Measurements from ENCODE around the gene ANKRD24. TPM values are rescaled to one million over a fixed set of nuclear protein-coding genes. Genes with fewer than 3 reads are reported as not detected.
A peak's percentile ranks its signal among the peaks of the same experiment; 100 is the strongest.
"Not testable (repeated sequence)": the region's sequence is repeated elsewhere in the genome, so short reads cannot be mapped to it uniquely, and the experiment has no call there.

ANKRD24 gene
- total RNA-seq (2021) (10.9 and 12.2 TPM in 2 replicates), Bru-seq, nascent RNA (percentile 45 among the genes with signal in this experiment), BruChase-seq, experiment 1, labeled RNA remaining after a 2-hour chase (percentile 51 among the genes with signal in this experiment), BruChase-seq, experiment 2, labeled RNA remaining after a 6-hour chase (percentile 70 among the genes with signal in this experiment)
- long read RNA-seq, partial matches to known transcripts, result 15 of 22 reads
- long read RNA-seq, other reads (novel, unspliced or antisense), result 6 of 22 reads

DNA sequence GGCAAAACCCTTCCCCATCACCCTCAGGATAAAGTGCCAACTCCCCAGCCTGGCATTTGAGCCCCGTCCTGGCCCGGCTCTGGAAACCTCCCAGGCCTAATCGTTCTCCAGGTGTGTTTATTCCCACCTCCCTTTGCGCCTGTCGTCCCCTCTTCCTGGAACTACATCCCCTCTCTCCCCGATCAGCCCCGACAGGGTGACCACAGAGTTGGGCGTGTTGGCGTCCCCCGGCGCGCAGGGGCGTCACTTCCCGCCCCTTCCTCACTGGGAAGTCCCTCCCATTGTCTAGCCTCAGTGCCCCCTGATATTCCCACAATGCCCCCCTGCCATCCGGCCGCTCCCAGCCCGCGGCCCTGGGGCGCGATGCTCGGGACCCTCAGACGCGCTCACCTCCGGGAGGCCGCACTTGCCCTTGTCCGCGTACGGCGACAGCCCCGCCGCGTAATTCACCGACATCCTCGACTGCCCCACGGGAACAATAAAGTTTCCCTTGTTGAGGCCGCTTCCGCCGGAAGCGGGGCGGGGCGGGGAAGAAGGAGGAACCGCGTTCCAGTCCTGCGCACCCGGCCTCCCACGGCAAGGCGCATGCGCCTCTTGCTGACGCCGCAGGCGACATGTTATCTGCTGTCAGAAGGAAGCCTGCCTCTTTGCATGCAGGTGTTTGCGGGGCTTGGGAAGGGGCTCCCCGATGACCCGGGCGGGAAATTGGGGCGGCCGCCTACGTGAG is at the start of gene ANKRD24, which contains the start of gene SIRT6:
Gene ANKRD24 (plus strand): TSS at position 606 of the 727 bp plus-strand sequence. CDS start 3,737 bp downstream, outside the sequence.
Gene SIRT6 (minus strand): TSS at position 480 of the 727 bp plus-strand sequence. CDS start 24 bp downstream, at position 456.
- ChIA-PET CTCF (no interaction called here), POLR2A (ENCODE audit: low non-redundant PET) (no interaction called here)
- peaks cover 2% of the 10 kb centered on the region for H3K36me3 ChIP-seq (ENCODE audit: insufficient read depth, low read length, poor library complexity, severe bottlenecking)
- peak within 1 kb of the TSS; percentile 77 for H3K27ac ChIP-seq (ENCODE audit: low read depth, low read length, poor library complexity, severe bottlenecking)
- peak; percentile 98 for DNase-seq (ENCODE audit: low spot score)
- BruUV-seq (replicated peaks), result no TSS peak
- no peak for TF ChIP-seq CTCF (conservative IDR thresholded peaks at IDR 0.05; ENCODE audit: low read depth, low read length)
- no peak for TF ChIP-seq EZH2 (IDR thresholded peaks at IDR 0.05; ENCODE audit: borderline replicate concordance, low read depth, low read length, poor library complexity, severe bottlenecking)
- intact Hi-C loops (cut with micrococcal nuclease; ENCODE audit: unreplicated experiment), result no loop called here
- H3K4me3 ChIP-seq (ENCODE audit: low read depth, low read length, poor library complexity, severe bottlenecking), result peak within 1 kb of the TSS; percentile 63
- H3K9me3 ChIP-seq (ENCODE audit: low read depth, low read length, poor library complexity, severe bottlenecking), result no peaks in the 10 kb centered on the region
- H3K4me1 ChIP-seq (ENCODE audit: insufficient read depth, low read length, poor library complexity, severe bottlenecking), result peaks cover 8% of the 10 kb centered on the region
- H3K27me3 ChIP-seq (replicated peaks; ENCODE audit: insufficient read depth, low read depth, low read length, poor library complexity), result no peaks in the 10 kb centered on the region

- intact Hi-C loops (cut with micrococcal nuclease; ENCODE audit: unreplicated experiment), result no loop called here
- no peak for TF ChIP-seq EZH2 (IDR thresholded peaks at IDR 0.05; ENCODE audit: borderline replicate concordance, low read depth, low read length, poor library complexity, severe bottlenecking)
- no peak for TF ChIP-seq CTCF (conservative IDR thresholded peaks at IDR 0.05; ENCODE audit: low read depth, low read length)
- Histone ChIP-seq H3K36me3 (ENCODE audit: insufficient read depth, low read length, poor library complexity, severe bottlenecking) (no peaks in the 10 kb centered on the region), H3K27ac (ENCODE audit: low read depth, low read length, poor library complexity, severe bottlenecking) (no peak overlapping the region), H3K4me1 (ENCODE audit: insufficient read depth, low read length, poor library complexity, severe bottlenecking) (peaks cover 7% of the 10 kb centered on the region), H3K4me3 (ENCODE audit: low read depth, low read length, poor library complexity, severe bottlenecking) (no peak overlapping the region), H3K9me3 (ENCODE audit: low read depth, low read length, poor library complexity, severe bottlenecking) (no peaks in the 10 kb centered on the region), H3K27me3 (replicated peaks; ENCODE audit: insufficient read depth, low read depth, low read length, poor library complexity) (no peaks in the 10 kb centered on the region)
- no TSS peak for BruUV-seq (replicated peaks)
- CTCF ChIA-PET, result no interaction called here
- no peak for DNase-seq (ENCODE audit: low spot score)
- POLR2A ChIA-PET (ENCODE audit: low non-redundant PET), result no interaction called here
These were observed 48.1 kb upstream of the ANKRD24 start for GRCh38 chr19:4134351-4134750.

- BruUV-seq (replicated peaks); POLR2A ChIA-PET (ENCODE audit: low non-redundant PET); H3K27ac ChIP-seq (ENCODE audit: low read depth, low read length, poor library complexity, severe bottlenecking); H3K4me1 ChIP-seq (ENCODE audit: insufficient read depth, low read length, poor library complexity, severe bottlenecking); intact Hi-C loops (cut with micrococcal nuclease; ENCODE audit: unreplicated experiment); H3K4me3 ChIP-seq (ENCODE audit: low read depth, low read length, poor library complexity, severe bottlenecking); H3K27me3 ChIP-seq (replicated peaks; ENCODE audit: insufficient read depth, low read depth, low read length, poor library complexity); CTCF ChIA-PET; H3K36me3 ChIP-seq (ENCODE audit: insufficient read depth, low read length, poor library complexity, severe bottlenecking); DNase-seq (ENCODE audit: low spot score); H3K9me3 ChIP-seq (ENCODE audit: low read depth, low read length, poor library complexity, severe bottlenecking): not testable (repeated sequence)
These were observed 47.1 kb upstream of the ANKRD24 start for GRCh38 chr19:4135386-4135785.

Data from A673 (cell line).